NT2/D1 (cell line): ENCODE results near the gene GRPR.

Source experiments
- YY1 ChIP-seq: IDR thresholded peaks from 2 replicates; pipeline ENCODE4 v1.6.1; 2011; ENCODE audit not compliant: insufficient read length, insufficient read depth
- ZNF274 ChIP-seq: IDR thresholded peaks from 2 replicates; pipeline ENCODE4 v1.6.1; 2011; ENCODE audit warnings: mild to moderate bottlenecking, low read depth, low read length

GRCh38 chrX:16145656-16146055 is 22.3 kb downstream of the GRPR start:
- TF ChIP-seq YY1 (no peak), ZNF274 (no peak)
